ENCODE results near the gene AAMDC. TPM values are rescaled to one million over a fixed set of nuclear protein-coding genes. Genes with fewer than 3 reads are reported as not detected.

Gene AAMDC
- total RNA-seq, 1 experiment from 2014 or later = 22.8 TPM

DNA sequence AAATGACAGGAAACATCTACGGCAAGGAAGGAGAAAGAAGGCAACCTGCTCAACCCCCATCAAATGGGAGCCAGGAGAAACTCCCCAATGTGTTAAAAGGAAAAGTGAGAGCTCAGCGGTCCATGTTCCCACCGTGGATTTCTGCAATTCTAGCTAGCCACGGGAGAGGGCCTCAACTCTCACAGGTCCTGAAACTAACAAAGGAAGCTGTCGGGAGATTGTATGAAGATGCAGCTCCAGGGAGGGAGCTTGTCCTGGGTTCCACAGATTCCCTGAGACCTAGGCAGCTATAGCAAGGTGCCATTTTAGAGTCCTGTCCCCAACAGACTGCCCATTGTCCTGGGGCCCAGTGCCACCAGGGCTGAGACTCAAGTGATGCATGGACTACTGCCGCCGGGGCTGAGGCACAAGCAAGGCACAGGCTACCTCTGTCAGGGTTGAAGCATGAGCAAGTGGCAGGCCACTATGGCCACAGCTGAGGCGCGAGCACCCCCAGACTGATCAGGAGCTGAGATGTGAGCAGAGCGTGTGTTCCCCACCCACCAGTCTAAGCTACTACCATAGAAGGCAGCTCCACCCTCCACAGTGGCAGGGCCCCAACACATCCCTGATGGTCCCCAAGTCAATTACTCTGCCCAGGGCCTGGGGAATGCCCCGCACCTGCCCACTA, 31.7 kb upstream of the AAMDC start:
- POLR2A ChIA-PET = interaction anchor here (1.0 kb wide), 1 partner anchor 30 kb away, joined by 4 read pairs; no protein-coding TSS in a partner anchor
- H3K36me3 Mint-ChIP-seq = peaks cover 43% of the 10 kb centered on the region
- TF ChIP-seq, protein P1, sequence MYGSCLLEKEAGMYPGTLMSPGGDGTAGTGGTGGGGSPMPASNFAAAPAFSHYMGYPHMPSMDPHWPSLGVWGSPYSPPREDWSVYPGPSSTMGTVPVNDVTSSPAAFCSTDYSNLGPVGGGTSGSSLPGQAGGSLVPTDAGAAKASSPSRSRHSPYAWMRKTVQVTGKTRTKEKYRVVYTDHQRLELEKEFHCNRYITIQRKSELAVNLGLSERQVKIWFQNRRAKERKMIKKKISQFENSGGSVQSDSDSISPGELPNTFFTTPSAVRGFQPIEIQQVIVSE (CRISPR knock-in tag; IDR thresholded peaks at IDR 0.05; ENCODE audit: borderline replicate concordance) = no peak
- TF ChIP-seq ZNF138 (CRISPR knock-in tag; conservative IDR thresholded peaks at IDR 0.05) = 0 out of 2 replicates have a peak, but pooled peaks have one; percentile 31
- no peak for DNase-seq (ENCODE audit: low spot score)
- CTCF ChIA-PET = interaction anchor here (0.5 to 1.9 kb wide), 12 partner anchors 8 to 257 kb away, joined by 3 to 11 read pairs (median 4); no protein-coding TSS in a partner anchor
- peaks cover 49% of the 10 kb centered on the region for H3K4me1 Mint-ChIP-seq
- peaks cover 40% of the 10 kb centered on the region for H3K9me3 Mint-ChIP-seq
- peak; percentile 27 for ATAC-seq
- 0 out of 2 replicates have a peak overlapping the region, but pooled peaks have one; percentile 73 for H3K27ac Mint-ChIP-seq
- H3K4me3 Mint-ChIP-seq = no peak overlapping the region
- H3K27me3 Mint-ChIP-seq (ENCODE audit: low read depth) = no peaks in the 10 kb centered on the region

DNA sequence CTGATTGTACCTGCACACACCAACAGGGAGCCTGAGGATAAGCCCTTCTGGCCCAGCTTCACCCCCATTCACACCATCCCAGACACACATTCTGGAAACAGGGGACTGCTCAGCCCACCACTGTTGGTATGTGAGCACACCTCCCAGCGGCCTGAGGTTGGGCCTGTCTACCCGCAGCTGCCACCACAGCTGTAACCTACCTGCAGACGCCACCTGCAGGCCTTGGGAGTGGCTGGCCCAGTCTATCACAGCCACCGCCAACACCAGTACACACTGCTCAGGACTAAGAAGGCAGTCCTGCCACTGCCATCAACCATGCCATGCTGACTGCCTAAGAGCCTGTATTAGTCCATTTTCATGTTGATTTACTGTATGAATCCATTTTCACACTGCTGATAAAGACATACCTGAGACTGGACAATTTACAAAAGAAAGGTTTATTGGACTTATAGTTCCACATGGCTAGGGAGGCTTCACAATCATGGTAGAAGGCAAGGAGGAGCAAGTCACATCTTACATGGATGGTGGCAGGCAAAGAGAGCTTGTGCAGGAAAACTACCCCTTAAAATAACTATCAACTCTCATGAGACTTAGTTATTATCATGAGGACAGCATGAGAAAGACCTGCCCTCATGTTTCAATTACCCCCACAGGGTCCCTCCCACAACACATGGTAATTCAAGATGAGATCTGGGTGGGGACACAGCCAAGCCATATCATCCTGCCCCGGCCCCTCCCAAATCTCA, 31.0 kb upstream of the AAMDC start:
- peak; percentile 86 for ATAC-seq
- Mint-ChIP-seq H3K4me1 (peaks cover 51% of the 10 kb centered on the region), H3K27me3 (ENCODE audit: low read depth) (no peaks in the 10 kb centered on the region), H3K4me3 (no peak overlapping the region), H3K36me3 (peaks cover 48% of the 10 kb centered on the region), H3K9me3 (peaks cover 40% of the 10 kb centered on the region), H3K27ac (0 out of 2 replicates have a peak overlapping the region, but pooled peaks have one; percentile 25)
- ChIA-PET POLR2A (interaction anchor here (1.0 kb wide), 1 partner anchor 30 kb away, joined by 4 read pairs; no protein-coding TSS in a partner anchor), CTCF (interaction anchor here (0.5 to 1.9 kb wide), 11 partner anchors 8 to 256 kb away, joined by 3 to 11 read pairs (median 4); no protein-coding TSS in a partner anchor)
- TF ChIP-seq FOXP1 (CRISPR knock-in tag; IDR thresholded peaks at IDR 0.05; ENCODE audit: borderline replicate concordance) = peak; percentile 14; the same call in 1 of the 2 replicates
- TF ChIP-seq, protein P2, sequence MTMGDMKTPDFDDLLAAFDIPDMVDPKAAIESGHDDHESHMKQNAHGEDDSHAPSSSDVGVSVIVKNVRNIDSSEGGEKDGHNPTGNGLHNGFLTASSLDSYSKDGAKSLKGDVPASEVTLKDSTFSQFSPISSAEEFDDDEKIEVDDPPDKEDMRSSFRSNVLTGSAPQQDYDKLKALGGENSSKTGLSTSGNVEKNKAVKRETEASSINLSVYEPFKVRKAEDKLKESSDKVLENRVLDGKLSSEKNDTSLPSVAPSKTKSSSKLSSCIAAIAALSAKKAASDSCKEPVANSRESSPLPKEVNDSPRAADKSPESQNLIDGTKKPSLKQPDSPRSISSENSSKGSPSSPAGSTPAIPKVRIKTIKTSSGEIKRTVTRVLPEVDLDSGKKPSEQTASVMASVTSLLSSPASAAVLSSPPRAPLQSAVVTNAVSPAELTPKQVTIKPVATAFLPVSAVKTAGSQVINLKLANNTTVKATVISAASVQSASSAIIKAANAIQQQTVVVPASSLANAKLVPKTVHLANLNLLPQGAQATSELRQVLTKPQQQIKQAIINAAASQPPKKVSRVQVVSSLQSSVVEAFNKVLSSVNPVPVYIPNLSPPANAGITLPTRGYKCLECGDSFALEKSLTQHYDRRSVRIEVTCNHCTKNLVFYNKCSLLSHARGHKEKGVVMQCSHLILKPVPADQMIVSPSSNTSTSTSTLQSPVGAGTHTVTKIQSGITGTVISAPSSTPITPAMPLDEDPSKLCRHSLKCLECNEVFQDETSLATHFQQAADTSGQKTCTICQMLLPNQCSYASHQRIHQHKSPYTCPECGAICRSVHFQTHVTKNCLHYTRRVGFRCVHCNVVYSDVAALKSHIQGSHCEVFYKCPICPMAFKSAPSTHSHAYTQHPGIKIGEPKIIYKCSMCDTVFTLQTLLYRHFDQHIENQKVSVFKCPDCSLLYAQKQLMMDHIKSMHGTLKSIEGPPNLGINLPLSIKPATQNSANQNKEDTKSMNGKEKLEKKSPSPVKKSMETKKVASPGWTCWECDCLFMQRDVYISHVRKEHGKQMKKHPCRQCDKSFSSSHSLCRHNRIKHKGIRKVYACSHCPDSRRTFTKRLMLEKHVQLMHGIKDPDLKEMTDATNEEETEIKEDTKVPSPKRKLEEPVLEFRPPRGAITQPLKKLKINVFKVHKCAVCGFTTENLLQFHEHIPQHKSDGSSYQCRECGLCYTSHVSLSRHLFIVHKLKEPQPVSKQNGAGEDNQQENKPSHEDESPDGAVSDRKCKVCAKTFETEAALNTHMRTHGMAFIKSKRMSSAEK (CRISPR knock-in tag; IDR thresholded peaks at IDR 0.05; ENCODE audit: borderline replicate concordance) = no peak
- peak; percentile 50 for DNase-seq (ENCODE audit: low spot score)

DNA sequence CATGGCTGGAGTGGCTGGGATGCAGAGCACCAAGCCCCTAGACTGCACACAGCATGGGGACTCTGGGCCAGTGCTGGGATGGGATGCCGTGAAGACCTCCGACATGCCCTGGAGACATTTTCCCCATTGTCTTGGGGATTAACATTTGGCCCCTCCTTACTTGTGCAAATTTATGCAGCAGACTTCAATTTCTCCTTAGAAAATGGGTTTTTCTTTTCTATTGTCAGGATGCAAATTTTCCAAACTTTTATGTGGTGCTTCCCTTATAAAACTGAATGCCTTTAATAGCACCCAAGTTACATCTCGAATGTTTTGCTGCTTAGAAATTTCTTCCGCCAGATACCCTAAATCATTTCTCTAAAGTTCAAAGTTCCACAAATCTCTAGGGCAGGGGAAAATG, 29.6 kb upstream of the AAMDC start:
- Mint-ChIP-seq H3K4me1 (peaks cover 55% of the 10 kb centered on the region), H3K9me3 (peaks cover 40% of the 10 kb centered on the region), H3K36me3 (peaks cover 48% of the 10 kb centered on the region), H3K27me3 (ENCODE audit: low read depth) (no peaks in the 10 kb centered on the region), H3K27ac (no peak overlapping the region), H3K4me3 (no peak overlapping the region)
- TF ChIP-seq NFATC4 (CRISPR knock-in tag; IDR thresholded peaks at IDR 0.05) = no peak
- TF ChIP-seq MXD4 (CRISPR knock-in tag; IDR thresholded peaks at IDR 0.05; ENCODE audit: borderline replicate concordance) = no peak
- TF ChIP-seq ZNF416 (CRISPR knock-in tag; IDR thresholded peaks at IDR 0.05) = no peak
- TF ChIP-seq IRF2 (CRISPR knock-in tag; IDR thresholded peaks at IDR 0.05; ENCODE audit: borderline replicate concordance, low read depth) = no peak
- TF ChIP-seq SMAD3 (CRISPR knock-in tag; IDR thresholded peaks at IDR 0.05; ENCODE audit: borderline replicate concordance) = no peak
- TF ChIP-seq, protein P3, sequence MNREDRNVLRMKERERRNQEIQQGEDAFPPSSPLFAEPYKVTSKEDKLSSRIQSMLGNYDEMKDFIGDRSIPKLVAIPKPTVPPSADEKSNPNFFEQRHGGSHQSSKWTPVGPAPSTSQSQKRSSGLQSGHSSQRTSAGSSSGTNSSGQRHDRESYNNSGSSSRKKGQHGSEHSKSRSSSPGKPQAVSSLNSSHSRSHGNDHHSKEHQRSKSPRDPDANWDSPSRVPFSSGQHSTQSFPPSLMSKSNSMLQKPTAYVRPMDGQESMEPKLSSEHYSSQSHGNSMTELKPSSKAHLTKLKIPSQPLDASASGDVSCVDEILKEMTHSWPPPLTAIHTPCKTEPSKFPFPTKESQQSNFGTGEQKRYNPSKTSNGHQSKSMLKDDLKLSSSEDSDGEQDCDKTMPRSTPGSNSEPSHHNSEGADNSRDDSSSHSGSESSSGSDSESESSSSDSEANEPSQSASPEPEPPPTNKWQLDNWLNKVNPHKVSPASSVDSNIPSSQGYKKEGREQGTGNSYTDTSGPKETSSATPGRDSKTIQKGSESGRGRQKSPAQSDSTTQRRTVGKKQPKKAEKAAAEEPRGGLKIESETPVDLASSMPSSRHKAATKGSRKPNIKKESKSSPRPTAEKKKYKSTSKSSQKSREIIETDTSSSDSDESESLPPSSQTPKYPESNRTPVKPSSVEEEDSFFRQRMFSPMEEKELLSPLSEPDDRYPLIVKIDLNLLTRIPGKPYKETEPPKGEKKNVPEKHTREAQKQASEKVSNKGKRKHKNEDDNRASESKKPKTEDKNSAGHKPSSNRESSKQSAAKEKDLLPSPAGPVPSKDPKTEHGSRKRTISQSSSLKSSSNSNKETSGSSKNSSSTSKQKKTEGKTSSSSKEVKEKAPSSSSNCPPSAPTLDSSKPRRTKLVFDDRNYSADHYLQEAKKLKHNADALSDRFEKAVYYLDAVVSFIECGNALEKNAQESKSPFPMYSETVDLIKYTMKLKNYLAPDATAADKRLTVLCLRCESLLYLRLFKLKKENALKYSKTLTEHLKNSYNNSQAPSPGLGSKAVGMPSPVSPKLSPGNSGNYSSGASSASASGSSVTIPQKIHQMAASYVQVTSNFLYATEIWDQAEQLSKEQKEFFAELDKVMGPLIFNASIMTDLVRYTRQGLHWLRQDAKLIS (CRISPR knock-in tag; IDR thresholded peaks at IDR 0.05; ENCODE audit: borderline replicate concordance) = no peak
- TF ChIP-seq, protein P4, sequence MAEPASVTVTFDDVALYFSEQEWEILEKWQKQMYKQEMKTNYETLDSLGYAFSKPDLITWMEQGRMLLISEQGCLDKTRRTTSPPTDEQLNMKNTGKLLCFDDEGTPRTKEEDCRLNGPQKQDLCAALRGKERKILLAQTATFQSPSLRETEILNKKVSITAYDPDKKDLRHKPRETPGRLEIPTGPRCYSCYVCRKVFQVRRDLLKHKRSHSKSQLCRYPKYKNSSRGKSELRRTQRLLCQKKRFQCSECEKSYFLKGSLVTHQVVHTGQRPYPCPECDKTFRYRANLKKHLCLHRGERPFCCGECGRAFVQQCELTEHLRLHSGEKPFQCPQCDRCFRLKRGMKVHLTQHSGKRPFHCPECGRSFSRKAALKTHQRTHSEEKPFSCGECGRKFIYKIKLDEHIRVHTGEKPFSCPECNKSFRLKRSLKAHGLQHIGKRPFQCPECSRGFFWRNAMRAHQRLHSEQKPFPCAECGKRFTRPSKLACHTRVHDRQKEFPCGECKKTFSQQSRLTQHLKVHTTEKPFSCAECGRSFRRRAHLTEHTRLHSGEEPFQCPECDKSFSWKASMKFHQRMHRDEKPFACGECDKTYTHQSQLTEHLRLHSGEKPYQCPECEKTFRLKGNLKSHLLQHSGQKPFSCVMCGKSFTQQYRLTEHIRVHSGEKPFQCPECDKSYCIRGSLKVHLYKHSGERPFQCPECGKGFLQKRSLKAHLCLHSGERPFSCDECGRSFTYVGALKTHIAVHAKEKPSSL (CRISPR knock-in tag; conservative IDR thresholded peaks at IDR 0.05) = no peak
- TF ChIP-seq ZNF423 (CRISPR knock-in tag; IDR thresholded peaks at IDR 0.05) = no peak
- TF ChIP-seq, protein P1 (CRISPR knock-in tag; IDR thresholded peaks at IDR 0.05; ENCODE audit: borderline replicate concordance) = no peak
- ChIA-PET CTCF (no interaction called here), POLR2A (no interaction called here)
- ATAC-seq (no peak), DNase-seq (ENCODE audit: low spot score) (no peak)

Data from WTC11 (cell line).